NB4 (cell line): ENCODE data around the gene YAF2.

Experiments used
- CTCF ChIP-seq: IDR thresholded peaks from one replicate; pipeline ENCODE4 v1.5.1; 2012; ENCODE audit warnings: low read depth, low read length
- MAX ChIP-seq: IDR thresholded peaks from 2 replicates; pipeline ENCODE4 v1.6.1; 2011; ENCODE audit warnings: low read depth, low read length
- MYC ChIP-seq: IDR thresholded peaks from 2 replicates; pipeline ENCODE4 v1.6.1; 2011; ENCODE audit warnings: low read depth, low read length
- POLR2A ChIP-seq: IDR thresholded peaks from 2 replicates; pipeline ENCODE4 v1.6.1; 2011; ENCODE audit warnings: mild to moderate bottlenecking; ENCODE audit not compliant: insufficient read length; ENCODE audit errors: extremely low read depth

GRCh38 chr12:42213954-42214426, 24.1 kb downstream of the YAF2 start:
- TF ChIP-seq CTCF (no peak), POLR2A (no peak), MAX (no peak), MYC (no peak)
